DND-41 (cell line): ENCODE data around the gene MYO1D.

Experiments used
- EZH2 ChIP-seq: IDR thresholded peaks from 3 replicates; pipeline ENCODE4 v1.6.1; 2012; ENCODE audit warnings: borderline replicate concordance, low read depth, mild to moderate bottlenecking, moderate library complexity, low read length, inconsistent platforms; ENCODE audit not compliant: severe bottlenecking
- TF ChIP-seq, protein P1 (sequence below): IDR thresholded peaks from 2 replicates; pipeline ENCODE4 v1.5.1; 2012; ENCODE audit warnings: borderline replicate concordance, low read length, moderate library complexity, mild to moderate bottlenecking; ENCODE audit not compliant: poor library complexity, severe bottlenecking; ENCODE audit errors: extremely low read depth

DNA sequence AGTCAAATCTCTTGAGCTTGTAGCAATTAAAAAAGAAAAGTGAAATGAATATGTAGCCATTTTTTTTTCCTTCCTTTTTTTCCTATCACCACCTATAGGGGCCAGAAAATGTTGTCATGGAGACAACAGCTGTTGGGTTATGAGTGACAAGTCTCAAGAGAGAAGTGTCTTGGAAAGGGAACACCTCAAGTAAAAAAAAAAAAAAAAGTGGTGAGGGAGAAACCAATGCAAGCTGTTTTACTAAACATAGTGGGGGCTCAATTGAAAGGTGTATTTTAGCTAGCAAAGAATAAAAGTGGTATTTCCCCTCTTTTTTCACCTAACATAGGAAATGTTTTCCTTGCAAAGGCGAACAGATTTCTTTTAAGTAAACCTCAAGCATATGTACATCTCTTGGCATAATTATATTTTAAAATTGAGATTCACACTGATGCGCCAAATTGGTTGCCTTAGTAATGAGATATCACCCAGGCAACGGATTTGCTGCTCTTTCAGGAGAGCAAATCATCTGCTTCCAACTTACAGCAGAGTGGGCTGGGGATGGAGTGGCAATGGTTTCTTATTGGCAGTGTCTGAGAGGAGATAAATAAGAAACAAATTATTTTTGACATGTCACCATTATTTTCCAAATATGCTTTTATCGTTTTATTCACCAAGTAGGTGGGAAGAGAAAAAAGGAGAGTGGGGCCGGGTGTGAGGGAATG, 183.6 kb downstream of the MYO1D start:
- TF ChIP-seq EZH2 = no peak
- TF ChIP-seq, protein P1, sequence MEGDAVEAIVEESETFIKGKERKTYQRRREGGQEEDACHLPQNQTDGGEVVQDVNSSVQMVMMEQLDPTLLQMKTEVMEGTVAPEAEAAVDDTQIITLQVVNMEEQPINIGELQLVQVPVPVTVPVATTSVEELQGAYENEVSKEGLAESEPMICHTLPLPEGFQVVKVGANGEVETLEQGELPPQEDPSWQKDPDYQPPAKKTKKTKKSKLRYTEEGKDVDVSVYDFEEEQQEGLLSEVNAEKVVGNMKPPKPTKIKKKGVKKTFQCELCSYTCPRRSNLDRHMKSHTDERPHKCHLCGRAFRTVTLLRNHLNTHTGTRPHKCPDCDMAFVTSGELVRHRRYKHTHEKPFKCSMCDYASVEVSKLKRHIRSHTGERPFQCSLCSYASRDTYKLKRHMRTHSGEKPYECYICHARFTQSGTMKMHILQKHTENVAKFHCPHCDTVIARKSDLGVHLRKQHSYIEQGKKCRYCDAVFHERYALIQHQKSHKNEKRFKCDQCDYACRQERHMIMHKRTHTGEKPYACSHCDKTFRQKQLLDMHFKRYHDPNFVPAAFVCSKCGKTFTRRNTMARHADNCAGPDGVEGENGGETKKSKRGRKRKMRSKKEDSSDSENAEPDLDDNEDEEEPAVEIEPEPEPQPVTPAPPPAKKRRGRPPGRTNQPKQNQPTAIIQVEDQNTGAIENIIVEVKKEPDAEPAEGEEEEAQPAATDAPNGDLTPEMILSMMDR = no peak
